GM19099 (cell line): ENCODE measurements around the gene LHX5.

Experiments
- POLR2A ChIP-seq: IDR thresholded peaks from 3 replicates; pipeline ENCODE4 v1.6.1; 2011; ENCODE audit warnings: low read depth; ENCODE audit not compliant: insufficient read length; ENCODE audit errors: extremely low read depth

Gene LHX5

DNA sequence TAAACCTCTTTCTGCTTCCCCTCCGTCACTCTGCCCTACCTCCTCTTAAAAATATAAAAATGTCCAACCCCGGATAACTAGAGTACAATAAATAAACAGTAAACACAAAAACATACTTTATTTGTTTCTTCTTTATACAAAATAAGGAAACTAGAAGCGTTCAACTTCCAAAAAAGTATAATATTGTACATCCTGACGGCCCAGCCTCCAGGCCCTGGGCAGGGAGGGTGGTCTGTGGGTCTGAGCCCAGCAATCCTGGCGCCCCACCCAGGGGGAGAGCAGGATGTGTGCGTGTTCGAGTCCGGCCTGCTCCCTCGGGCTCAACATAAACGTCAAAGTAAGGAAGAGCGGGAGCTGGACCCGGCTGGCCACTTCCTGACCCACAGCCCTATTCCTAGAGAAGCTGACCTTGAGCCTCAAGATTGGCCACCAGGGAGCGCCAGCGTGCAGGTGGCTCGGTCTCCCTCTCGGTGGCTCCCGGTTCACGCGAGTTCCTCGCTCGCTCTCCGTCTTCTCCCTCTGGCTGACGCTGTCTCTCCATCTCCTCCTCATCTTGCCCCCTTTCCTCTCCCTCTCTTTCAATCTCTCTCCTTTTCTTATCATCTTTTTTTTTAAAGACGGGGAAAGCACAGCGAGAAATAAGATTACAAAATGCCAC lies 9.4 kb downstream of the LHX5 start:
- no peak for TF ChIP-seq POLR2A

- no peak for TF ChIP-seq POLR2A
Observed at GRCh38 chr12:113461666-113462065, 10.0 kb downstream of the LHX5 start.

DNA sequence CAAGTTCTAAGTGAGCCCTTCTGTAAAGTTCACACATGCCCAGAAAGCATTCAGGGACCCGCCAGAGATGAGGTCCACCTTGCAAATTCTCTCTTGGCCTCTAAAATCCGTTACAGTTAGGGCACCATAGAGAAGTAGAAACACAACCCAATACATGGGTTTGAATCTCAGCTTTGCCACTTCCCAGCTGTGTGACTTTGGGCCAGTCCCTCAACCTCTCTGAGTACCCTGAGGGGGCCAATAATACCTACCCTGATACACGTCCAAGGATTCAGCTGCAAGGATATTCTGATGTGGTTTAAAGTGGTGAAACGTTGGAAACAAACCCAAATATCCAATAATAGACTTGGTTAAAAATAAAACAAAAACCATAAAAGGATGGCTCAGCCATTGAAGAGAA lies 11.7 kb downstream of the LHX5 start:
- TF ChIP-seq POLR2A = no peak

DNA sequence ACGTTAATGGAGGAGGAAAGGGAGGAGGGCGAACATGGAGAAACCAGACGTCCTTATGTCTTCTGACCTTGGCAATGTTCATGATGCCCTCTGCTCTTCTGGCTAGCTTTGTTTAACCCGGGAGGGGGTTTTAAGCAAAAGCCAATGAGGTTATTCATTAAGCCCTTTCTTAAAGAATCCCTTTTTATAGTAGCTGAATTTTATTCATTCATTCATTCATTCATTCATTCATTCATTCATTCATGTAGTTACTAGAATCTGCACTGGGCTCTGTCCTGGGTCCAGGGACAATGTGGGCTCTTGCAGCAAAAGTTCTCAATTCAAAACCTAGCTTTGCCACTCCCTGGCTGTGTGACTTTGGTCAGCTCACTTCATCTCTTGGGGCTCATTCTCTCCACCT lies 14.0 kb downstream of the LHX5 start:
- TF ChIP-seq POLR2A = no peak

- TF ChIP-seq POLR2A = no peak
Observed at GRCh38 chr12:113457185-113457584, 14.5 kb downstream of the LHX5 start.

DNA sequence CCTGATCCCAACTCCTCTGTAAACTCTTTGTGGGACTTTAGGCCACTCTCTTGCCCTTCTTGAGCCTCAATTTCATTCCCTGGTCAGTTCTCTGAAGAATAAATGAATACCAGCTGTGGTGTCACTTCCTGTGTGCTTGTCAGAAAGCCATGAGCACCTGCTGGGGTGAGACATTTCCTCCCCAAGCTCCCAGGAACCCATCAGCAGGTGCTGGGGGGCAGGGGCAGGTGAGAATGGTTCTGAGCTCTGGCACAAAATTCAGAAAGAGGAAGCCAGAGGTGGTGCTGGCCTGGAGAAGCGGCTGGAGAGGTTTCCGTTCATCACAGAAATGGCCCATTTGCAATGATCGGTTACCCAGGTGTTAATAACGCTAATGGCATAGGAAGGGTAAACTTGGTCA lies 14.9 kb downstream of the LHX5 start:
- no peak for TF ChIP-seq POLR2A

DNA sequence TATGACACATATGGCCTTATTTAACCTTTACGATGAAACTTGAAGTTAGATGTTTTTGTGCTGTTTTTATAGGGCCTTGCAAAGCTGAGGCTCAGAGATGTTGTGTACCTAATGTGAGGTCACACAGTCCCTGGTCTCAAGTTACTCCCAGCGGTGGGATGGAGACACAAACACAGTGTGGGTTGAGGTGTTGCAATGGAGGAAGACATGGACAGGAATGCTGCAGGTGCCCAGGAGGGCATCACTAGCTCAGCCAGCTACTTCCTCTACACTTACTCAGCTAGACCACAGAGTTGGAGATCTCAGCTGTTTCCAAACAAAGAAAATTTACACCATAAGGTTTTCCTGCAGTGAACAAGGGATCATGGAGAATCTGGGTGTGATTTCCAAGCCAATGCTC lies 15.5 kb downstream of the LHX5 start:
- TF ChIP-seq POLR2A = no peak

GRCh38 chr12:113453330-113453729 lies 18.3 kb downstream of the LHX5 start:
- TF ChIP-seq POLR2A = no peak

DNA sequence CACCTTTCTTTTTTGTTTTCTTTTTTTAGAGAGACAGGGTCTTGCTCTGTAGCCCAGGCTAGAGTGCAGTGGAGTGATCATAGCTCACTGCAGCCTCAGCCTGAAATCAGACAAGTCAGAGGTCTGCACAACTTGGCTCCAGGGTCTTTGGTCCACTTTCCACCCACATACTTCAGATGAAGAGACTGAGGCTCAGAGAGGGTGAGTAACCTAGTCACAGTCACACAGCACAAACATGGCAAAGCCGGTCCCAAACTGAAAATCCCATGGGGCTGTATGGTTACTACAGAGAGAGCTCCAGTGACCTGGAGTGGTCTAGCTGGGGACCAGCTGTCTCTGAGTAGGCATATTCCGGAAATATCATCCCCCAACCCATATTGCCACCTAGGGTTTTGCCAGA lies 19.2 kb downstream of the LHX5 start:
- no peak for TF ChIP-seq POLR2A

GRCh38 chr12:113449839-113450238 lies 21.8 kb downstream of the LHX5 start:
- TF ChIP-seq POLR2A = no peak

DNA sequence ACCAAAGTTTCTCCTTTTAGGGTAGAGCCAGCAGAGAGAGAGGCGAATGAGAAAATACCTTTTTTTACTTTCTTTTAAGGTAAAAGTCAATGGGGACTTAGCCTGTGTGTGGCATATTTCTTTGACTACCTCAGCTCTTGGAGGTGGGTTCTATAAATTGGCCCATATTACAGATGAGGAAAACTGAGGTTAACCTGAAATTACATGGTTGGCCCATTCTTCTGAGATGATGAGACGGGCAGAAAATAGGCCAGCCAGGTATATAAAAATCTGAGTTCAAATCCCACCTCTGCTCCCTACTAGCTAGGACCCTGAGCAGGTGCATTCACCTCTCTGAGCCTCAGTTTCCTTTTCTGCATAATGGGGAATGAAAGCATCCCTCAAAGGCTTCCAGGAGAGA lies 22.4 kb downstream of the LHX5 start:
- no peak for TF ChIP-seq POLR2A

GRCh38 chr12:113448873-113449272 lies 22.8 kb downstream of the LHX5 start:
- TF ChIP-seq POLR2A = no peak

DNA sequence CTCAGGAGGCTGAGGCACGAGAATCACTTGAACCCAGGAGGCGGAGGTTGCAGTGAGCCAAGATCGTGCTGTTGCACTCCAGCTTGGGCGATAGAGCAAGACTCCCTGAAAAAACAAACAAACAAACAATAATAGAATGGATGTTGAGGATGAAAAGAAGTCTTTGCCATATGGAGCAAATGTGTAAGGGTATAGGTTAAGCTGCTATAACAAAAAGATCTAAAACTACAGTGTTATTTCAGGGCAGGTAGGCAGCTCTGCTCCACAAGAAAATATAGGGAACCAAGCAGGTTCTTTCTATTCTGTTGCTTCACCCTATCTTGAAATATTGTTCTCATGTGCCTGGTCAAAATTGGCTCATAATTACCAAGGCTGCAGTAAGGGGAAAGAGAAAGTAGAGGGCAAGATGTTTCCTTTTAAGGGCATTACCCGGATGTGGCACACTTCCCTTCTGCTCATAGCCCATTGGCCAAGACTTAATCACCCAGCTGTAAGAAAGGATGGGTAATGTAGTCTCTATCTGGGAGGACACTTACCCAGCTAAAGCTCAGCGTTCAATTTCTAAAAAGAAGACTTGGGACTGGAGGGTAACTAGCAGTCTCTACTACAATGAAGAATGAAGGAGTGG lies 26.0 kb downstream of the LHX5 start:
- no peak for TF ChIP-seq POLR2A

DNA sequence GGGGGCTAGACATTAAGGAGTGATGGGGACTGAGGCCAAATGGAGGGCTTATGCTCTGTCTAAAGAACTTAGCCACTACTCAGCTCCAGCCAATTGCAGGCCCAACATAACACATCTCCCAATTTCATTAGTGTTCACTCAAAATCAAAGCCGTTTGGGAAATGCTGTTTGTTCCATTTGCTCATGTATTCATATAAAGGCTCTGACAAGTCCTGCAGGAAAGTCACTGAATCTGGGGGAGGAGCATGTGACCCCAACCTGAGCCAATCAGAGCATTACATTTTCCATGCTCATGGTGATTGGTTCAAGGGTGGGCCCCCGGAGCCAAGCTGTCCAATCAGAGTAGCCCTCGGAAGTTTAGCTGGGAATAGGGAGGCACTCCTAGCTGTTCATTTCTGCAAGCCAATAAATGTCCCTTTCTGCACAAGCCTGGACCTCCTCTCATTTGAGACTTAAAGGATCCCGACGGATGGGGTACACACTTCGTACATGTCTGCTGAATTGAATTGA lies 28.6 kb downstream of the LHX5 start:
- no peak for TF ChIP-seq POLR2A

- TF ChIP-seq POLR2A = no peak
Observed at GRCh38 chr12:113440947-113441782, 30.5 kb downstream of the LHX5 start.

GRCh38 chr12:113440336-113440735 lies 31.3 kb downstream of the LHX5 start:
- TF ChIP-seq POLR2A = no peak
